GM19240 (cell line): Measurements from ENCODE around the gene TP73.

Experiments used
- DNase-seq: peaks from one replicate; pipeline ENCODE4 v3.0.0; 2011; ENCODE audit warnings: low spot score; ENCODE audit not compliant: insufficient read length

Gene TP73

GRCh38 chr1:3777078-3777547, 124.8 kb downstream of the TP73 start:
- no peak for DNase-seq

- DNase-seq, result no peak
Measured at GRCh38 chr1:3777647-3778589, 125.6 kb downstream of the TP73 start.

- DNase-seq, result no peak
Measured at GRCh38 chr1:3778590-3779264, 126.4 kb downstream of the TP73 start.

- DNase-seq, result no peak
Measured at GRCh38 chr1:3779265-3779911, 127.1 kb downstream of the TP73 start.

- DNase-seq, result no peak
Measured at GRCh38 chr1:3779912-3780416, 127.6 kb downstream of the TP73 start.

GRCh38 chr1:3780901-3781300, 128.6 kb downstream of the TP73 start:
- no peak for DNase-seq

GRCh38 chr1:3783651-3784474, 131.5 kb downstream of the TP73 start:
- DNase-seq, result no peak

- no peak for DNase-seq
Measured at GRCh38 chr1:3785045-3785444, 132.7 kb downstream of the TP73 start.

- DNase-seq, result no peak
Measured at GRCh38 chr1:3785456-3786157, 133.3 kb downstream of the TP73 start.
